Measurements from ENCODE around the gene FAHD1. TPM values are rescaled to one million over a fixed set of nuclear protein-coding genes. Genes with fewer than 3 reads are reported as not detected.

Gene FAHD1
- polyA plus RNA-seq, 1 donor from 2014 or later, result 73.5 TPM

DNA sequence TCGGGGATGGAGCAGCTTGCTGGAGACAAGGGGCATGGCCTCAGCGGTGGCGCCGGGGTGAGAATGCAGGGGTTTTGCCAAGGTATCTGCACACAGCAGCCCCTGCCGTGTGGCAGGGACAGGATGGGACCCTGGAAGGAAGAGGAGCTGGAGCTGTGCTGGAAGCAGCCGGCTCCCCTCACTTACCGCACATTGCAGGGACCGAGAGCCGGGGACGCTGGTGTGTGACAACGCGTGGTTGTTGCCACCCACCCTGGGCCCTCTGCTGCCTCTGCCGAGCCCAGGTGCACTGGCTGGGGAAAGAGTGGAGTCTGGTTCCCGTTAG, 41.2 kb upstream of the FAHD1 start:
- Histone ChIP-seq H3K79me2 (replicated peaks; ENCODE audit: insufficient read depth, low read length) (peaks cover 28% of the 10 kb centered on the region), H3K4me2 (ENCODE audit: low read length) (no peak overlapping the region), H3K27me3 (ENCODE audit: insufficient read depth, low read depth, low read length) (no peaks in the 10 kb centered on the region), H4K20me1 (ENCODE audit: insufficient read depth) (peaks cover 6% of the 10 kb centered on the region), H3K9me2 (ENCODE audit: insufficient read depth, low read length) (no peaks in the 10 kb centered on the region), H3K9ac (ENCODE audit: low read length) (no peak overlapping the region), H3F3A (ENCODE audit: insufficient read depth, low read length, poor library complexity, severe bottlenecking) (no peaks in the 10 kb centered on the region), H2AFZ (ENCODE audit: low read depth, low read length) (no peak overlapping the region), H3K9me3 (ENCODE audit: low read length) (no peaks in the 10 kb centered on the region), H3K27ac (ENCODE audit: low read length) (no peak overlapping the region), H3K4me3 (ENCODE audit: low read length) (no peak overlapping the region), H3K36me3 (ENCODE audit: insufficient read depth, low read length) (no peaks in the 10 kb centered on the region)
- TF ChIP-seq SMC3 (conservative IDR thresholded peaks at IDR 0.05; ENCODE audit: poor library complexity) (no peak), MXI1 (conservative IDR thresholded peaks at IDR 0.05; ENCODE audit: poor library complexity, severe bottlenecking) (no peak)

DNA sequence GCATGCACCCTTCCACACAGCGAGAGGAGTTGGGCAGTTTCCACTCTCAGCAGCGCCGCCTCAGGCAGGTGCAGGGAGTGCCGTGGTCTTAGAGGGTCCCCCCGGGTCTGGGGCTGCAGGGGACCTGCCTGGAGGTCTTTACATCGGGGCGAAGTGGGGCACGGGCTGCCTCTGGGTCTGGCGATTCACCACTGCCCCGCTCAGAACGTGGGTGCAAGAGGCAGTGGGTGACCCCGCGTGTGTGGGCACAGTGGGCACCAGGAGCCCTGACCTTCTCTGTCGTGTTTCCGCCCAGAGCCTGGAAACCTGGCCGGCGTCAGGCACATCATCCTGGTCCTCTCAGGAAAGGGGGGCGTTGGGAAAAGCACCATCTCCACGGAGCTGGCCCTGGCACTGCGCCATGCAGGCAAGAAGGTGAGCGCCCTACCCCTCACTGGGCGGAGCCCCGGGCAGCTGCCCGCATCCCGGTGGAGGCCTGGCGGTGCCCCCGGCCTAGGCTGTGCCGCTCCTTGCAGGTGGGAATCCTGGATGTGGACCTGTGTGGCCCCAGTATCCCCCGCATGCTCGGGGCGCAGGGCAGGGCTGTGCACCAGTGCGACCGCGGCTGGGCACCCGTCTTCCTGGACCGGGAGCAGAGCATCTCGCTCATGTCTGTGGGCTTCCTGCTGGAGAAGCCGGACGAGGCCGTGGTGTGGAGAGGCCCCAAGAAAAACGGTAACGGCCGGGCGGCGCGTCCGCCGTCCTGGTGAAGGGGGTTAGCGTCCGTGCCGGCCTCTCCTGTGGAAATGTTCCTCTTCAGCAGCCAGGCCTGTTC, 40.6 kb upstream of the FAHD1 start:
- no peaks in the 10 kb centered on the region for H3K9me3 ChIP-seq (ENCODE audit: low read length)
- H3K9me2 ChIP-seq (ENCODE audit: insufficient read depth, low read length), result no peaks in the 10 kb centered on the region
- no peaks in the 10 kb centered on the region for H3F3A ChIP-seq (ENCODE audit: insufficient read depth, low read length, poor library complexity, severe bottlenecking)
- H3K27me3 ChIP-seq (ENCODE audit: insufficient read depth, low read depth, low read length), result no peaks in the 10 kb centered on the region
- H2AFZ ChIP-seq (ENCODE audit: low read depth, low read length), result no peak overlapping the region
- no peak for TF ChIP-seq TAF1 (IDR thresholded peaks at IDR 0.05; ENCODE audit: low read depth)
- TF ChIP-seq, protein P1, sequence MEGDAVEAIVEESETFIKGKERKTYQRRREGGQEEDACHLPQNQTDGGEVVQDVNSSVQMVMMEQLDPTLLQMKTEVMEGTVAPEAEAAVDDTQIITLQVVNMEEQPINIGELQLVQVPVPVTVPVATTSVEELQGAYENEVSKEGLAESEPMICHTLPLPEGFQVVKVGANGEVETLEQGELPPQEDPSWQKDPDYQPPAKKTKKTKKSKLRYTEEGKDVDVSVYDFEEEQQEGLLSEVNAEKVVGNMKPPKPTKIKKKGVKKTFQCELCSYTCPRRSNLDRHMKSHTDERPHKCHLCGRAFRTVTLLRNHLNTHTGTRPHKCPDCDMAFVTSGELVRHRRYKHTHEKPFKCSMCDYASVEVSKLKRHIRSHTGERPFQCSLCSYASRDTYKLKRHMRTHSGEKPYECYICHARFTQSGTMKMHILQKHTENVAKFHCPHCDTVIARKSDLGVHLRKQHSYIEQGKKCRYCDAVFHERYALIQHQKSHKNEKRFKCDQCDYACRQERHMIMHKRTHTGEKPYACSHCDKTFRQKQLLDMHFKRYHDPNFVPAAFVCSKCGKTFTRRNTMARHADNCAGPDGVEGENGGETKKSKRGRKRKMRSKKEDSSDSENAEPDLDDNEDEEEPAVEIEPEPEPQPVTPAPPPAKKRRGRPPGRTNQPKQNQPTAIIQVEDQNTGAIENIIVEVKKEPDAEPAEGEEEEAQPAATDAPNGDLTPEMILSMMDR (IDR thresholded peaks at IDR 0.05; ENCODE audit: poor library complexity, severe bottlenecking), result no peak
- TF ChIP-seq SMC3 (conservative IDR thresholded peaks at IDR 0.05; ENCODE audit: poor library complexity), result no peak
- no peak for TF ChIP-seq POLR2AphosphoS5 (IDR thresholded peaks at IDR 0.05)
- no peak for TF ChIP-seq MXI1 (conservative IDR thresholded peaks at IDR 0.05; ENCODE audit: poor library complexity, severe bottlenecking)
- no peak for TF ChIP-seq EZH2 (IDR thresholded peaks at IDR 0.05; ENCODE audit: borderline replicate concordance, insufficient read depth, low read length, poor library complexity, severe bottlenecking)
- no peak for TF ChIP-seq RAD21 (conservative IDR thresholded peaks at IDR 0.05)
- TF ChIP-seq EP300 (conservative IDR thresholded peaks at IDR 0.05; ENCODE audit: poor library complexity, severe bottlenecking), result no peak
- TF ChIP-seq, protein P2, sequence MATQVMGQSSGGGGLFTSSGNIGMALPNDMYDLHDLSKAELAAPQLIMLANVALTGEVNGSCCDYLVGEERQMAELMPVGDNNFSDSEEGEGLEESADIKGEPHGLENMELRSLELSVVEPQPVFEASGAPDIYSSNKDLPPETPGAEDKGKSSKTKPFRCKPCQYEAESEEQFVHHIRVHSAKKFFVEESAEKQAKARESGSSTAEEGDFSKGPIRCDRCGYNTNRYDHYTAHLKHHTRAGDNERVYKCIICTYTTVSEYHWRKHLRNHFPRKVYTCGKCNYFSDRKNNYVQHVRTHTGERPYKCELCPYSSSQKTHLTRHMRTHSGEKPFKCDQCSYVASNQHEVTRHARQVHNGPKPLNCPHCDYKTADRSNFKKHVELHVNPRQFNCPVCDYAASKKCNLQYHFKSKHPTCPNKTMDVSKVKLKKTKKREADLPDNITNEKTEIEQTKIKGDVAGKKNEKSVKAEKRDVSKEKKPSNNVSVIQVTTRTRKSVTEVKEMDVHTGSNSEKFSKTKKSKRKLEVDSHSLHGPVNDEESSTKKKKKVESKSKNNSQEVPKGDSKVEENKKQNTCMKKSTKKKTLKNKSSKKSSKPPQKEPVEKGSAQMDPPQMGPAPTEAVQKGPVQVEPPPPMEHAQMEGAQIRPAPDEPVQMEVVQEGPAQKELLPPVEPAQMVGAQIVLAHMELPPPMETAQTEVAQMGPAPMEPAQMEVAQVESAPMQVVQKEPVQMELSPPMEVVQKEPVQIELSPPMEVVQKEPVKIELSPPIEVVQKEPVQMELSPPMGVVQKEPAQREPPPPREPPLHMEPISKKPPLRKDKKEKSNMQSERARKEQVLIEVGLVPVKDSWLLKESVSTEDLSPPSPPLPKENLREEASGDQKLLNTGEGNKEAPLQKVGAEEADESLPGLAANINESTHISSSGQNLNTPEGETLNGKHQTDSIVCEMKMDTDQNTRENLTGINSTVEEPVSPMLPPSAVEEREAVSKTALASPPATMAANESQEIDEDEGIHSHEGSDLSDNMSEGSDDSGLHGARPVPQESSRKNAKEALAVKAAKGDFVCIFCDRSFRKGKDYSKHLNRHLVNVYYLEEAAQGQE (IDR thresholded peaks at IDR 0.05; ENCODE audit: borderline replicate concordance), result no peak
- H3K36me3 ChIP-seq (ENCODE audit: insufficient read depth, low read length), result no peaks in the 10 kb centered on the region
- no peak overlapping the region for H3K9ac ChIP-seq (ENCODE audit: low read length)
- no peak overlapping the region for H3K4me2 ChIP-seq (ENCODE audit: low read length)
- H3K4me3 ChIP-seq (ENCODE audit: low read length), result no peak overlapping the region
- H3K79me2 ChIP-seq (replicated peaks; ENCODE audit: insufficient read depth, low read length), result peaks cover 21% of the 10 kb centered on the region
- no peak overlapping the region for H3K27ac ChIP-seq (ENCODE audit: low read length)
- peaks cover under 1% of the 10 kb centered on the region for H4K20me1 ChIP-seq (ENCODE audit: insufficient read depth)

Measured in neural cell (in vitro differentiated cells).